Posterior vena cava (tissue), 2 donors: ENCODE data around the gene RSPH10B. TPM values are rescaled to one million over a fixed set of nuclear protein-coding genes. Genes with fewer than 3 reads are reported as not detected.

Source experiments
- total RNA-seq, 2 donors: library from RNA; stranded (reverse); fragmentation: NEBNext Ultra II Directional; extraction: Animal tissue kit (Norgen Biotek cat#: 25700); gene quantifications; one replicate each; pipeline ENCODE4 v1.2.1, GENCODE V29; 2021
- donor health status: DM: yes; HTN: yes; CAD: no.
- donor health status: DM: yes; HTN: yes; CAD: no.

Gene RSPH10B
- total RNA-seq, 2 donors from 2014 or later = not detected

Other genes with a start within 250 kb of the RSPH10B start
- 10 to 100 TPM; 36.7 to 41.4 TPM for gene RNF216, start 189.0 kb downstream of the RSPH10B start, total RNA-seq
- not detected for gene OCM, start 89.9 kb downstream of the RSPH10B start, total RNA-seq
- gene CCZ1, start 72.0 kb downstream of the RSPH10B start, total RNA-seq = 10 to 100 TPM; 76.2 to 79.4 TPM
- 1 to 10 TPM; 8.0 to 9.3 TPM for gene PMS2, start 38.4 kb upstream of the RSPH10B start, total RNA-seq
- gene AIMP2, start 38.6 kb upstream of the RSPH10B start, total RNA-seq = 10 to 100 TPM; 22.6 to 27.4 TPM
- under 1 TPM in 1 of 2 donors, not detected in 1; 0.42 TPM for gene ANKRD61, start 60.7 kb upstream of the RSPH10B start, total RNA-seq
- 10 to 100 TPM; 40.2 to 55.5 TPM for gene EIF2AK1, start 88.5 kb upstream of the RSPH10B start, total RNA-seq
- gene USP42, start 134.3 kb upstream of the RSPH10B start, total RNA-seq = 10 to 100 TPM in 1 of 2 donors, 1 to 10 TPM in 1; 8.3 to 11.2 TPM